ENCODE results near the gene DRC1. TPM values are rescaled to one million over a fixed set of nuclear protein-coding genes. Genes with fewer than 3 reads are reported as not detected.

DRC1 gene
- total RNA-seq, 1 donor from 2014 or later: not detected

- no peak for DNase-seq
Observed at GRCh38 chr2:26448651-26449050, 46.9 kb downstream of the DRC1 start.

- no peak for DNase-seq
Observed at GRCh38 chr2:26449278-26450030, 47.7 kb downstream of the DRC1 start.

- DNase-seq: no peak
Observed at GRCh38 chr2:26450031-26450635, 48.4 kb downstream of the DRC1 start.

DNA sequence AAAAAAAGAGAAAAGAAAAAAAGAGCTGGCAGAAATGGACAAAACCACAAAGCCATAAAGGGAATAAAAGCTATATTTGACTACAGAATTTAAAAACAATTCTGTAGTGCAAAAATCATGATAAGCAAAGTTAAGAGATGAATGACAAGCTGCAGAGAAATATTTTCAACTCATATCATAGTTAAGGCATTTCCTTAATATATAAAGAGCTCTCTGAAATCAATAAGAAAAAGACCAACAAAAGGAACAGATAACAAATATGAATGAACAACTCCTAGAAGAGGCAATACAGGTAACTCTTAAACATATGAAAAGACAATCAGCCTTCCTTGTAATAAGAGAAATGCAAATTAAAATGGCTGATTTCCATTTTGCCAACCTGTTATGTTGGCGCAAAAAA is 50.0 kb downstream of the DRC1 start:
- no peak for DNase-seq

GRCh38 chr2:26453421-26454329 is 52.0 kb downstream of the DRC1 start:
- DNase-seq: no peak

DNA sequence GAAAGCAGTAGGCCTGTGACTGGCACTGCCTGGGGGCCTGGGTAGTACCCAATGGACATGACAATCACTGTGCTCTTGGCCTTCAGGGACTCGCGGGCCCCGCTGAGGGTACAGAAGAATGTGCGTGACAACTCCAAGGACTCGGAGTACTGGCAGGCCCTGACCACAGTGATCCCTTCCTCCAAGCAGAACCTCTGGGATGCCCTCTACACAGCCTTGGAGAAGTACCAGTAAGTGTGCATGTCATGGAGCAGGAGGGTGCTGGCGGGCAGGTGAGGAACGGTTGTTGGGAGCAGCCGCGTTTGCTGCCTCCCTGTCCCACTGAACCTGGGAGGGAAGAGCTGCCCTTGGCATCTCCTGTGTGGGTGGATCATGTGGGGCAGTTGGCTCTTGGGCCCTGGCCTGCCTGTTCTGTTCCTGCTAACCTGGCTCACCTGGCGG is 52.9 kb downstream of the DRC1 start:
- no peak for DNase-seq

GRCh38 chr2:26455037-26455669 is 53.4 kb downstream of the DRC1 start:
- DNase-seq: no peak

- DNase-seq: no peak
Observed at GRCh38 chr2:26455670-26456439, 54.1 kb downstream of the DRC1 start.

DNA sequence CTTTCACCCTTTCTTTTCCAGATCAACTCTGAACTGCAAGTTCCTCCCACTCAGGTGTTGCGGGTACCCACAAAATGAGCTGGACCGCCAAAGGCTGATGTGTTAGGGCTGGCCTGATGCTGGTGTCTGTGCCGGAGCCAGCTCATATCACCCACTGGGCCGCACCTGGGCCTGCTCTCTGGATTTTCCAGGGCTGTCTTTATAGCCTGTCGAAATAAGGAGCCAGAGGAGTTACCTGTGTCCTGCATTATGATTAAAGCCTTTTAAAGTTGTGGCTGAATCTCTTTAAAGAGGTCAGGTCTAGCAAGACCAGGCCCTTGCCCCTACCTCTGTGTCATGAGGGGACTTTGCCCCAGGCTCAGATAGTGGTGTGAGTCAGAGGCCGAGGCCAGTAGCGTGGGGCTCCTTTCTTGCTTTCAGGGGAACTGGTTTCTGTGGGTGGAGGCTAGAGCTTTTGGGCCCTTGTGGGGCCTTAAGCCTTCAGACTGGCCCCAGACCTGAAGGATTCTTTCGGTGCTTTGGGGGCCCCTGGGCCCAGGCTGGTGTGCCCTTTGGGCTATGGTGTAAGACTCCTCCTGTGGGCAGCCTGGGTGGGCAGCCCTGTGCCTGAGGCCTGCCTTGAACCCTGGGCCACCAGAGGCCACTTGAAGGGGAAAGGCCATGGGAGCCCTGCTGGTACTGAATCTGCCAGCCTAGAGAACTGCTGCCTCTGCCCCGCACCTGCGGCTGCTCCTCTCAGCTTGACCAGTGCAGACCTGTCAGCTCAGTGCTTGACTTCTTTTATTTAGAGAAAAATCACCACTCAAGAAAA is 54.9 kb downstream of the DRC1 start:
- DNase-seq: no peak

DNA sequence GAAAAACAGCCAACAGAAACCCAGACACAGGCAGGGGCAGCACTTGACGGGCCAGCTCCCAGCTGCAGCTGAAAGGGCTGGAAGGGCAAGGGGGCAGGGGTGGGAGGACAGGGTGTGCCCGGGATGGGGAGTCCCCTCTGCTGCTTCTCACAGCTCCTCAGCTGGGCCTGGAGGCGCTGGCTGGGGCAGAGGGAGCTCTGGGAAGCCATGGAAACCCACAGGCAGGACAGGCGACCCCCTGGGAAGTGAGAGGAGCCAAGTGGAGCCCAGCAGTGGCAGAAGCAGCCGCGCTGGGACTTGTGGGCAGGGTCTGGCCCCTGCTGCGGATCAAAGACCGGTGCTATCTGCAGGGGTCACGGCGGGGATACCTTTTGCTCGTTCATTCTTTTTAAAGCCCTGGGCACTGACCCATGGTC is 55.5 kb downstream of the DRC1 start:
- no peak for DNase-seq

- no peak for DNase-seq
Observed at GRCh38 chr2:26457695-26458364, 56.1 kb downstream of the DRC1 start.

GRCh38 chr2:26458365-26459042 is 56.8 kb downstream of the DRC1 start:
- DNase-seq: no peak

DNA sequence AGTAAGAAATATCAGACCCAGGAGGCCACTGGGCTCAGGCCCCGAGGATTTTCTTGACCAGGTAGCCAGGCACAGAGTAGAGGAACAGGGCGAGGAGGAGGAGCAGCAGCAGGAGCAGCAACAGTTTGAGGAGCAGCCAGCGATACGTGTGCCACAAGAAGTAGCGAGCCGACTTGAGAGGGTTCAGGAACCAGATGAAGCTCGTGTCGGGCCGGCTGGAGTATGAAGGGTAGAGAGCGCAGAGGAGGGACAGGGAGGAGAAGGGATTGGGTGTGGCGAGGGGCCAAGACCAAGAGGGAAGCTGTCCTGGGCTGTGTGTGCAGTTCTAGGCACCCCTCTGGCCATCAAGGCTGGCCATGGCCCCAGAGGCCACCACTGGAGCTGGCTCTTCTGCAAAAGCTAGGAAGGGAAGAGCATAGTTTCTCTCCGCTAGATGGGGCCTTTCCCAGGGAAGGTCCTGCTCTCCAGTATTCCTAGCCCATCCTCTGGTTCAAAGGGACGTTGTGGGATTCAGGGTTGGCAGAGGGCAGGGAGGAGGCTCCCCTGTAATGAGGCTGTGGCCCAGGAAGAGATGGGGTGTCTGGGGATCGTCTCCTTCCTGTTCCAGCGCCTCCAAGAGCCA is 58.4 kb downstream of the DRC1 start:
- DNase-seq: no peak

DNA sequence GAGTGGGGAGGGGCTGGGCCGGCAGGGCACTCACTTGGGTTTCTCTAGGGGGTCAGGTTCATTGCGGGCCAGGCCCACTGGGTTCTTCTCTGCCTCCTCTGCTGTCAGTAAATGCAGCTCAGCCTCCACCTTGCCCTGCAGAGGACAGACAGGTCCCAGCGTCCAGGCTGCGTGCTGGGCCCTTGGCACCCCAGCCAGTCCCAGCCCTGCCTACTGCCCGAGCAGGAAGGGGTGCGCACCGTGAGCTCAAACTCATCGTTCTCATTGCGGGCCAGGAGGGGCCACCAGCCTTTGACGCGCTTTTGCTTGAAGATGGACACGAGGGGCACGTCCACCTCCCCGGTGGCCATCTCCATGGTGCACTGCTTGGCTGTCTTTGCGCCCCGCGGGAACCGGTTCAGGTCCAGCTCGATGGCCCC is 58.9 kb downstream of the DRC1 start:
- no peak for DNase-seq

- no peak for DNase-seq
Observed at GRCh38 chr2:26461601-26462023, 59.9 kb downstream of the DRC1 start.

DNA sequence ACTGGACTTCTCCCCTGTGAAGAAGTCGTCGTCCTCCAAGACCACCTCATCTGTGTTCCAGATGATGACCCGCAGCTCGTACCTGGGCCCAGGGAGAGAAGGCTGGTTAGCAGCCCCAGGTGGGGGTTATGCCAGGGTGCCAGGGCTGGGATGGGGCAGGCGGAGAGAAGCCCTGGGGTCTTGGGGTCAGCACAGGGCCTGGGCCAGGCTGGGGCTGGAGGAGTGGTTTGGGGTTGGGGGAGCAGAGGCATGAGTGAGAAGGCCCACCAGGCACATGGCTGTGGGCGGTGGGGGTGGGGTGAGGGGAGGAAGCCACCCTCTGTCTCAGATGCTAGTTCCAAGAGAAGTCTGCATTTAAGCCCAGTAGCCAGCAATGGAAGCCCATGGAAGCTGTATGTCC is 60.4 kb downstream of the DRC1 start:
- no peak for DNase-seq

DNA sequence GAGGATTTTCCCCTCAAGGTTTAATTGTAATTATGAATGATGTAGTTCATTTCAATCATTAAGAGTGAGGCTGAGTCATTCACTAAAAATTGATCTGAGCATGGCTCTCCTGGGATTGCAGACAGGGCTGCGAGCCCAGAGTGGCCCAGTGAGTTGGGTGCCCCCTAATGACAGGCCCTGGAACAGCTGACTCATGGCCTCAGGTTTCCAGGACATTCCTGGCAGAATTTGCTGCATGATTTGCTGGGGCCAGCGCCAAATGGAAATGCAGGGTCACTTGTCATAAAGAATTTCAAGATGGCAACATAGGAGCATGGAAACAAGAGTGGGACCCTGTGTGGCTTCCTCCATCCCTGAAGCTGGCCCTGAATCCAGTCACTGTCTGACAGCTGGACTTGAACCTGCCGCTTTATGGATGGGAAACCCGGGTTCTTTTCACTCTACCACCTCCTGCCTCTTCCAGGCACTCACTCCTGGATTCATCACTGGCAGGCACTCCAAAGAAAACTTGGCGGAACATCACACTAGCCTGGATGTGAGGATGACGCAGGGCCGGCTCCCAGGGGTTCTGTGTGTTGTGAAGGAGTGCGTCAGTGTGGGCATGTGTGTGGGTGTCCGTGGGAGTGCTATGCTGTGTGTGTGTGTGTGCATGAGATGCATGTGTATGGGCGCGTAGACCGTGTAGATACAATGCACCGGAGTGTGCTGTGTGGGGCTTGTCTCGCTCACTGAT is 61.0 kb downstream of the DRC1 start:
- no peak for DNase-seq

Measured in skin of body (tissue), 2 donors.